ENCODE measurements around the gene TRIM52. TPM values are rescaled to one million over a fixed set of nuclear protein-coding genes. Genes with fewer than 3 reads are reported as not detected.
A peak's percentile ranks its signal among the peaks of the same experiment; 100 is the strongest.

The TRIM52 gene
- total RNA-seq, 1 donor from 2014 or later: 12.3 TPM

DNA sequence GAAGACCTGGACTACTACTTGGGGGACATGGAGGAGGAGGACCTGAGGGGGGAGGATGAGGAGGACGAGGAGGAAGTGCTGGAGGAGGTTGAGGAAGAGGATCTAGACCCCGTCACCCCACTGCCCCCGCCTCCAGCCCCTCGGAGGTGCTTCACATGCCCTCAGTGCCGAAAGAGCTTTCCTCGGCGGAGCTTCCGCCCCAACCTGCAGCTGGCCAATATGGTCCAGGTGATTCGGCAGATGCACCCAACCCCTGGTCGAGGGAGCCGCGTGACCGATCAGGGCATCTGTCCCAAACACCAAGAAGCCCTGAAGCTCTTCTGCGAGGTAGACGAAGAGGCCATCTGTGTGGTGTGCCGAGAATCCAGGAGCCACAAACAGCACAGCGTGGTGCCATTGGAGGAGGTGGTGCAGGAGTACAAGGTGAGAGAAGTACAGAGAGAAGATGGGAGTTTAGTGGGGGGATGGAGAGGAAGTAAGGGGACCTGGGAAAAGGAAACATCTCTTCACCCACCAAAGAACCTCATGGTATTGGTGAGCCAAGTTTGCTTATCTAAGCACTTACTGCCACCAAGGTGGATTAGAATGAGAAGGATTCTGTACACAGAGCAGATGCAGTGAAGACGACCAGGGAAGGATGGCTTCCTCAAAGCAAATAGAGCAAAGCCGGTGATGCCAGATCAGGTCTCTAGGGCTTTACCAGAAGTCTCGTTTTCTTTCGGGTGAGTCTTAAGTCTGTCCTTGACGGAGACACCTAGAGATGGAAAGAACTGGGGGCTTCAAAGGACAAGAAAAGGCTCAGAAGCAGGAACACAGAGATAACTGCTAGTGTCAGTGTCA, 36.3 kb downstream of the TRIM52 start:
- Mint-ChIP-seq H3K36me3 (ENCODE audit: insufficient read depth) (peaks cover 6% of the 10 kb centered on the region), H3K4me3 (ENCODE audit: low read depth) (peak overlapping the region; percentile 98), H3K27ac (peak overlapping the region; percentile 100), H3K9me3 (ENCODE audit: low read depth) (no peaks in the 10 kb centered on the region), H3K27me3 (peaks cover 6% of the 10 kb centered on the region), H3K4me1 (ENCODE audit: low read depth) (peaks cover 13% of the 10 kb centered on the region)
- TF ChIP-seq, protein P1, sequence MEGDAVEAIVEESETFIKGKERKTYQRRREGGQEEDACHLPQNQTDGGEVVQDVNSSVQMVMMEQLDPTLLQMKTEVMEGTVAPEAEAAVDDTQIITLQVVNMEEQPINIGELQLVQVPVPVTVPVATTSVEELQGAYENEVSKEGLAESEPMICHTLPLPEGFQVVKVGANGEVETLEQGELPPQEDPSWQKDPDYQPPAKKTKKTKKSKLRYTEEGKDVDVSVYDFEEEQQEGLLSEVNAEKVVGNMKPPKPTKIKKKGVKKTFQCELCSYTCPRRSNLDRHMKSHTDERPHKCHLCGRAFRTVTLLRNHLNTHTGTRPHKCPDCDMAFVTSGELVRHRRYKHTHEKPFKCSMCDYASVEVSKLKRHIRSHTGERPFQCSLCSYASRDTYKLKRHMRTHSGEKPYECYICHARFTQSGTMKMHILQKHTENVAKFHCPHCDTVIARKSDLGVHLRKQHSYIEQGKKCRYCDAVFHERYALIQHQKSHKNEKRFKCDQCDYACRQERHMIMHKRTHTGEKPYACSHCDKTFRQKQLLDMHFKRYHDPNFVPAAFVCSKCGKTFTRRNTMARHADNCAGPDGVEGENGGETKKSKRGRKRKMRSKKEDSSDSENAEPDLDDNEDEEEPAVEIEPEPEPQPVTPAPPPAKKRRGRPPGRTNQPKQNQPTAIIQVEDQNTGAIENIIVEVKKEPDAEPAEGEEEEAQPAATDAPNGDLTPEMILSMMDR (IDR thresholded peaks at IDR 0.05; ENCODE audit: unreplicated experiment): no peak
- no peak for DNase-seq (ENCODE audit: low spot score, unreplicated experiment)

DNA sequence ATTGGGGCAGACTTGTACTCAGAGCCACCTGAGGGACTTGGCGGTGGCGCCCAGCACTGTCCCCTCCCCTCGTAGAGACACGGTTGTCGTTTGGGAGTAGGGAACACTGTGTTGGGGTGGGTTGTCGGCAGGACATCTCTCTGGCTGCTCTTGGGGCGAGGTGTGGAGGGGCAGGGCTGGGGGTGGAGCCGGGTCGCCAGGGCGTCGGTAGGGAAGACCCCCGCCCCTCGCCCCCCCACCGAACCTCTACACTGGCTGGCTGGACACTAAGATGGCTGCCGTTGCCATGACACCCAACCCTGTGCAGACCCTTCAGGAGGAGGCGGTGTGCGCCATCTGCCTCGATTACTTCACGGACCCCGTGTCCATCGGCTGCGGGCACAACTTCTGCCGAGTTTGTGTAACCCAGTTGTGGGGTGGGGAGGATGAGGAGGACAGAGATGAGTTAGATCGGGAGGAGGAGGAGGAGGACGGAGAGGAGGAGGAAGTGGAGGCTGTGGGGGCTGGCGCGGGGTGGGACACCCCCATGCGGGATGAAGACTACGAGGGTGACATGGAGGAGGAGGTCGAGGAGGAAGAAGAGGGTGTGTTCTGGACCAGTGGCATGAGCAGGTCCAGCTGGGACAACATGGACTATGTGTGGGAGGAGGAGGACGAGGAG, 37.1 kb downstream of the TRIM52 start:
- peak overlapping the region; percentile 100 for H3K27ac Mint-ChIP-seq
- no peaks in the 10 kb centered on the region for H3K9me3 Mint-ChIP-seq (ENCODE audit: low read depth)
- TF ChIP-seq, protein P1 (IDR thresholded peaks at IDR 0.05; ENCODE audit: unreplicated experiment): no peak
- H3K4me1 Mint-ChIP-seq (ENCODE audit: low read depth): peaks cover 13% of the 10 kb centered on the region
- DNase-seq (ENCODE audit: low spot score, unreplicated experiment): peak; percentile 55
- H3K27me3 Mint-ChIP-seq: peaks cover 10% of the 10 kb centered on the region
- H3K4me3 Mint-ChIP-seq (ENCODE audit: low read depth): peak overlapping the region; percentile 98
- H3K36me3 Mint-ChIP-seq (ENCODE audit: insufficient read depth): peaks cover 6% of the 10 kb centered on the region

DNA sequence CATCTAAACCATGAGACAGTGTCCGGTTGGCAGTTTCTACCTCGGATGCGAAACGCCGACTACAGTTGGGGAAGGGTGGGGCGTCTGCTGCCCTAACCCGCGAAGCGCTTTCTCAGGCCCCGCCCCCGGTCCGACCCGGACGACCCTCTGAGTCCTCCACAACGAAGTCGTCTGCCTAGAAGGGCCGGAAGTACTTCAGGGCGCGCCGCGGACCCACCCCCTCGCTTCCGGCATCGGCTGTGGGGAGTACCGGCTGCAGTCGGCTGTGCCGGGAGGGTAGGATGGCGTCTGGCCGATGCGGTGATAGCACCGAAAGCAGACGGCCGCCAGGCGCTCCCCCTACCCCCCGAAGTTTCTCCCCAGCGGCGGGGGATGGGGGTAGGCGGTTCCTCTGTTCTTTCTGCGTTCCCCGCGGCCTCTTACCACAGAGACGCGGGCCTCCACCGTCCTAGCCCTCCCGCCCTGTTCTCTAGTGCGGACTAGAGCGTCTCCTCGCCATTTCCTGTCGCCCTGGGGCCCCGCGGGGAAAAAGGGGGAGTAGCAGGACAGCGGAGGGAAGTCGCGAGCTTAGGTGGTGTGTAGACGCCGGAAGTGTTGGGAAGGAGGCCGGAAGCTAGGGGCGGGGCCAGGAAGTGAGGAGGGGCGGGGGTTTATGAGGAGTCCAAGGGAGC, 37.8 kb downstream of the TRIM52 start, which contains the start of gene TRIM41:
Gene TRIM41 (plus strand): TSS at position 224 of the 671 bp plus-strand sequence. CDS start 719 bp downstream, outside the sequence.
- TF ChIP-seq, protein P1 (IDR thresholded peaks at IDR 0.05; ENCODE audit: unreplicated experiment): no peak
- peak; percentile 92 for DNase-seq (ENCODE audit: low spot score, unreplicated experiment)
- Mint-ChIP-seq H3K4me1 (ENCODE audit: low read depth) (peaks cover 13% of the 10 kb centered on the region), H3K4me3 (ENCODE audit: low read depth) (peak within 1 kb of the TSS; percentile 98), H3K36me3 (ENCODE audit: insufficient read depth) (peaks cover 6% of the 10 kb centered on the region), H3K27me3 (peaks cover 13% of the 10 kb centered on the region), H3K9me3 (ENCODE audit: low read depth) (no peaks in the 10 kb centered on the region), H3K27ac (peak within 1 kb of the TSS; percentile 100)

DNA sequence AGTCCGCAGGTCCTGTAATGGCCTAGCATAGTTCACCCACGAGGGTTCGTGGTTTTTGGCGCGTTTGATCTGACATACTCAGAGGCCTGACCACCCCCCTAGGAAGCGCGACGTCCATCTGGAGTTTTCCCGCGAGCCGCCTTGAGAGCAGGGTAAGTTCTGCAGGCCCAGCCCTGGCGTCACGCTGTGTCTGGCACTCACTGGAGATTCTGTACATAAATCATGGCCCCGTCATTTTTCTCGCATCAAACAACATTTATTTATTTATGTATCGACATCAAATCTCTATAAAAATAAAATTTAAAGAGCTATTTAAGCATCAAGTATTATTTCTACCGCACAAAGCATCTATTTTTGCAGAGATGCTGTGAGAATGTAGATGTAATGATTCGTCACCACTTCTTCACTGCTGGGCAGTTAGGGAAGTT, 38.3 kb downstream of the TRIM52 start:
- DNase-seq (ENCODE audit: low spot score, unreplicated experiment): no peak
- TF ChIP-seq, protein P1 (IDR thresholded peaks at IDR 0.05; ENCODE audit: unreplicated experiment): peak; percentile 27
- Mint-ChIP-seq H3K27ac (peak overlapping the region; percentile 100), H3K4me1 (ENCODE audit: low read depth) (peaks cover 16% of the 10 kb centered on the region), H3K9me3 (ENCODE audit: low read depth) (no peaks in the 10 kb centered on the region), H3K27me3 (peaks cover 19% of the 10 kb centered on the region), H3K36me3 (ENCODE audit: insufficient read depth) (peaks cover 7% of the 10 kb centered on the region), H3K4me3 (ENCODE audit: low read depth) (peak overlapping the region; percentile 98)

Measured in progenitor cell of endocrine pancreas (in vitro differentiated cells).